HL-60 (cell line): ENCODE measurements around the gene NOTCH3.

Experiments
- DNase-seq, 2 experiments: peaks; one replicate each; pipeline ENCODE4 v3.0.0-alpha.2; 2010 to 2020; ENCODE audit warnings: low read depth in 1 of 2, low spot score in 1 of 2
- H3K27ac ChIP-seq: fragments of 250-450 bp; sonication (Bioruptor Pico); replicated peaks from 2 replicates; pipeline ENCODE4 v1.5.1; 2020; ENCODE audit warnings: mild to moderate bottlenecking, moderate library complexity
- H3K27me3 ChIP-seq: fragments of 250-450 bp; sonication (Bioruptor Pico); 2 replicates; pipeline ENCODE4 v1.5.1; 2021; ENCODE audit warnings: mild to moderate bottlenecking, moderate library complexity; ENCODE audit not compliant: insufficient read depth, poor library complexity, severe bottlenecking
- H3K4me3 ChIP-seq: replicated peaks from 2 replicates; pipeline ENCODE4 v1.5.1; 2011; ENCODE audit warnings: mild to moderate bottlenecking, control low read depth, low read length; ENCODE audit not compliant: insufficient read depth
- CTCF ChIP-seq: IDR thresholded peaks from one replicate; pipeline ENCODE4 v1.5.1; 2011; ENCODE audit warnings: low read length, control low read depth, inconsistent platforms; ENCODE audit not compliant: insufficient read depth
- GABPA ChIP-seq: IDR thresholded peaks from 2 replicates; pipeline ENCODE4 v1.6.1; 2012; ENCODE audit warnings: low read depth
- POLR2AphosphoS5 ChIP-seq: IDR thresholded peaks from 2 replicates; pipeline ENCODE4 v1.6.1; 2012; ENCODE audit warnings: low read depth
- REST ChIP-seq: IDR thresholded peaks from 2 replicates; pipeline ENCODE4 v1.6.1; 2012; ENCODE audit warnings: low read depth; ENCODE audit not compliant: insufficient replicate concordance
- SPI1 ChIP-seq: IDR thresholded peaks from 2 replicates; pipeline ENCODE4 v1.6.1; 2012; ENCODE audit warnings: low read depth, mild to moderate bottlenecking, borderline replicate concordance

Gene NOTCH3

GRCh38 chr19:15120135-15121026, 80.4 kb downstream of the NOTCH3 start:
- no peak overlapping the region for H3K4me3 ChIP-seq
- no peak for TF ChIP-seq GABPA
- no peak for TF ChIP-seq CTCF
- no peak for TF ChIP-seq POLR2AphosphoS5
- TF ChIP-seq REST: no peak
- TF ChIP-seq SPI1: no peak
- no peak for DNase-seq
- no peak overlapping the region for H3K27ac ChIP-seq
- H3K27me3 ChIP-seq: no peaks in the 10 kb centered on the region

GRCh38 chr19:15118789-15119494, 81.9 kb downstream of the NOTCH3 start:
- no peak for DNase-seq
- Histone ChIP-seq H3K4me3 (no peak overlapping the region), H3K27me3 (no peaks in the 10 kb centered on the region), H3K27ac (no peak overlapping the region)
- TF ChIP-seq CTCF (no peak), POLR2AphosphoS5 (no peak)

- no peak for DNase-seq
- no peak overlapping the region for H3K27ac ChIP-seq
- TF ChIP-seq GABPA: no peak
- no peak for TF ChIP-seq SPI1
- no peak for TF ChIP-seq CTCF
- no peak; the same call in 1 of the 2 replicates for TF ChIP-seq POLR2AphosphoS5
- TF ChIP-seq REST: no peak
These were observed 82.5 kb downstream of the NOTCH3 start for GRCh38 chr19:15118248-15118647.

More at GRCh38 chr19:15118248-15118647, 82.5 kb downstream of the NOTCH3 start:
- Histone ChIP-seq H3K27me3 (no peaks in the 10 kb centered on the region), H3K4me3 (no peak overlapping the region)
